SK-MEL-5 (cell line): ENCODE data around the gene GADD45B. TPM values are rescaled to one million over a fixed set of nuclear protein-coding genes. Genes with fewer than 3 reads are reported as not detected.
"Not testable (repeated sequence)": the region's sequence is repeated elsewhere in the genome, so short reads cannot be mapped to it uniquely, and the experiment has no call there.

ENCODE experiments used
- DNase-seq: peaks from one replicate; pipeline ENCODE4 v3.0.0-alpha.2; 2016; ENCODE audit warnings: low read depth, low spot score
- in situ Hi-C: cut with HindIII; loops from 2 replicates; pipeline ENCODE4 v1.10.0; 2016; ENCODE audit warnings: low sequenced_read_pairs, high pct_unique_total_duplicates, low pct_unique_long_range_greater_than_20kb
- total RNA-seq: library from RNA; depleted of rRNA; stranded (reverse); fragments of >200 nt; shearing (Covaris generic); gene quantifications from 2 replicates; pipeline ENCODE4 v1.2.3, GENCODE V29; 2014

The GADD45B gene
- total RNA-seq, 1 experiment from 2014 or later: 4.0 TPM

GRCh38 chr19:2461751-2462634, 13.9 kb upstream of the GADD45B start:
- peak; percentile 67 for DNase-seq
- in situ Hi-C loops: no loop called here

- peak; percentile 63 for DNase-seq
- in situ Hi-C loops: no loop called here
Observed at GRCh38 chr19:2462635-2463421, 13.1 kb upstream of the GADD45B start.

GRCh38 chr19:2463694-2464093, 12.2 kb upstream of the GADD45B start:
- in situ Hi-C loops, DNase-seq: not testable (repeated sequence)

- DNase-seq: no peak
- in situ Hi-C loops: no loop called here
Observed at GRCh38 chr19:2464389-2464788, 11.5 kb upstream of the GADD45B start.

- in situ Hi-C loops: no loop called here
Observed at GRCh38 chr19:2468596-2468995, 7.3 kb upstream of the GADD45B start.

GRCh38 chr19:2469102-2469914, 6.6 kb upstream of the GADD45B start:
- no peak for DNase-seq
- in situ Hi-C loops: no loop called here

More at GRCh38 chr19:2468596-2468995, 7.3 kb upstream of the GADD45B start:
- no peak for DNase-seq

- in situ Hi-C loops, DNase-seq: not testable (repeated sequence)
Observed at GRCh38 chr19:2469915-2470200, 6.1 kb upstream of the GADD45B start.

- DNase-seq: peak; percentile 71
- in situ Hi-C loops: no loop called here
Observed at GRCh38 chr19:2474232-2475017, 1.5 kb upstream of the GADD45B start.

GRCh38 chr19:2475018-2475701, 767 bp upstream of the GADD45B start:
- in situ Hi-C loops: no loop called here
- DNase-seq: peak; percentile 32

- no peak for DNase-seq
- in situ Hi-C loops: no loop called here
Observed at GRCh38 chr19:2476451-2477140, 669 bp downstream of the GADD45B start.

- in situ Hi-C loops: no loop called here
- DNase-seq: no peak
Observed at GRCh38 chr19:2477141-2477710, 1.3 kb downstream of the GADD45B start.

GRCh38 chr19:2477732-2478191, 1.8 kb downstream of the GADD45B start:
- no peak for DNase-seq
- in situ Hi-C loops: no loop called here

- DNase-seq: peak; percentile 42
Observed at GRCh38 chr19:2478278-2478755, 2.4 kb downstream of the GADD45B start.

GRCh38 chr19:2478756-2479555, 3.0 kb downstream of the GADD45B start:
- no peak for DNase-seq
- in situ Hi-C loops: no loop called here

More at GRCh38 chr19:2478278-2478755, 2.4 kb downstream of the GADD45B start:
- in situ Hi-C loops: no loop called here
